ENCODE results near the gene TCF12.

Gene TCF12

GRCh38 chr15:57057134-57057930 is 138.9 kb downstream of the TCF12 start:
- DNase-seq = no peak

- no peak for DNase-seq
These were observed 140.7 kb downstream of the TCF12 start for GRCh38 chr15:57059026-57059660.

GRCh38 chr15:57060799-57061198 is 142.4 kb downstream of the TCF12 start:
- DNase-seq = no peak

- DNase-seq = no peak
These were observed 142.8 kb downstream of the TCF12 start for GRCh38 chr15:57061281-57061680.

GRCh38 chr15:57061696-57062095 is 143.3 kb downstream of the TCF12 start:
- no peak for DNase-seq

- no peak for DNase-seq
These were observed 145.6 kb downstream of the TCF12 start for GRCh38 chr15:57064033-57064432.

- DNase-seq = no peak
These were observed 151.0 kb downstream of the TCF12 start for GRCh38 chr15:57069423-57069822.

- DNase-seq = no peak
These were observed 152.2 kb downstream of the TCF12 start for GRCh38 chr15:57070674-57071073.

- no peak for DNase-seq
These were observed 161.0 kb downstream of the TCF12 start for GRCh38 chr15:57079446-57079845.

- DNase-seq = no peak
These were observed 161.6 kb downstream of the TCF12 start for GRCh38 chr15:57079931-57080620.

- no peak for DNase-seq
These were observed 163.7 kb downstream of the TCF12 start for GRCh38 chr15:57082054-57082728.

- DNase-seq = no peak
These were observed 165.7 kb downstream of the TCF12 start for GRCh38 chr15:57084192-57084591.

- DNase-seq = no peak
These were observed 166.8 kb downstream of the TCF12 start for GRCh38 chr15:57085267-57085666.

GRCh38 chr15:57086857-57087427 is 168.5 kb downstream of the TCF12 start:
- no peak for DNase-seq

GRCh38 chr15:57089815-57090495 is 171.5 kb downstream of the TCF12 start:
- no peak for DNase-seq

- no peak for DNase-seq
These were observed 172.0 kb downstream of the TCF12 start for GRCh38 chr15:57090496-57090859.

GRCh38 chr15:57091636-57092035 is 173.2 kb downstream of the TCF12 start:
- DNase-seq = no peak

- no peak for DNase-seq
These were observed 173.8 kb downstream of the TCF12 start for GRCh38 chr15:57092252-57092651.

GRCh38 chr15:57094321-57095257 is 176.1 kb downstream of the TCF12 start:
- no peak for DNase-seq

- no peak for DNase-seq
These were observed 177.5 kb downstream of the TCF12 start for GRCh38 chr15:57095896-57096295.

GRCh38 chr15:57097246-57097645 is 178.8 kb downstream of the TCF12 start:
- no peak for DNase-seq

Data from RPMI8226 (cell line).